HepG2 (cell line): ENCODE data around the gene KIAA1191. TPM values are rescaled to one million over a fixed set of nuclear protein-coding genes. Genes with fewer than 3 reads are reported as not detected.

Experiments
- ATAC-seq: fragments of 200-7000 bp; cut with Tn5 transposase; 3 replicates; pipeline ENCODE4 v1.9.1; 2020; ENCODE audit warnings: mild to moderate bottlenecking, moderate library complexity
- BruUV-seq: library from RNA; stranded (reverse); fragments of 400-500 nt; replicated peaks from 2 replicates; lab custom pipeline; 2021; lab: Mats Ljungman, UMichigan
- CTCF ChIA-PET: fragments of 300-600 bp; formaldehyde crosslinking; extraction: SDS; loops from one replicate; lab custom pipeline; 2021; ENCODE audit warnings: low total read pairs, inconsistent platforms, low intra/inter-chr PET ratio; lab: Yijun Ruan, JAX
- POLR2A ChIA-PET: fragments of 350-600 bp; sonication (Branson Sonifier 250); formaldehyde crosslinking; loops from one replicate; lab custom pipeline; 2020; ENCODE audit warnings: antibody characterized with exemption, inconsistent platforms; lab: Yijun Ruan, JAX
- DNase-seq: peaks from one replicate; pipeline ENCODE4 v3.0.0-alpha.2; 2015; ENCODE audit warnings: low spot score
- FAIRE-seq: peaks from 3 replicates; lab custom pipeline; 2011; peaks lifted over from hg19 to GRCh38; lab: Jason Lieb, UNC
- H2AFZ ChIP-seq: one replicate; pipeline ENCODE4 v1.6.1; 2011; ENCODE audit warnings: low read length, inconsistent platforms
- H3K27ac ChIP-seq: fragments of 300-600 bp; 3 replicates; pipeline ENCODE4 v1.8.0; 2011; ENCODE audit warnings: mixed run types, mild to moderate bottlenecking, mixed read lengths, low read length, inconsistent platforms; ENCODE audit not compliant: insufficient read depth; ENCODE audit errors: extremely low read length
- H3K27me3 ChIP-seq, 2 experiments: fragments of 200-600 bp in 1 of 2; 2 replicates in 1 of 2; 3 replicates in 1 of 2; pipeline versions ENCODE4 v1.6.0 to v1.8.0; 2011; ENCODE audit warnings: low read length in 2 of 2, mild to moderate bottlenecking in 2 of 2, moderate library complexity in 2 of 2, inconsistent platforms in 1 of 2; ENCODE audit not compliant: insufficient read depth in 2 of 2, control insufficient read depth in 1 of 2
- H3K36me3 ChIP-seq, 2 experiments: fragments of 200-600 bp in 1 of 2; replicated peaks in 1 of 2; 2 replicates in 1 of 2; 3 replicates in 1 of 2; pipeline versions ENCODE4 v1.5.1 to v1.8.0; 2011; ENCODE audit warnings: low read length in 2 of 2, inconsistent platforms in 1 of 2; ENCODE audit not compliant: insufficient read depth in 2 of 2, control insufficient read depth in 1 of 2
- H3K4me1 ChIP-seq: 2 replicates; pipeline ENCODE4 v1.5.1; 2012; ENCODE audit warnings: low read length, inconsistent platforms; ENCODE audit not compliant: insufficient read depth
- H3K4me2 ChIP-seq: 2 replicates; pipeline ENCODE4 v1.6.0; 2011; ENCODE audit warnings: low read depth, low read length, inconsistent platforms
- H3K4me3 ChIP-seq, 3 experiments: fragments of 200-600 bp in 1 of 3; sonication (generic), shearing (Covaris generic) in 1 of 3; replicated peaks in 1 of 3; 2 replicates each; pipeline ENCODE4 v1.5.1; 2011 to 2016; ENCODE audit warnings: low read length in 3 of 3, inconsistent platforms in 2 of 3, low read depth in 2 of 3, mild to moderate bottlenecking in 2 of 3, control low read depth in 1 of 3, mixed read lengths in 1 of 3; ENCODE audit not compliant: insufficient read depth in 1 of 3
- H3K79me2 ChIP-seq: one replicate; pipeline ENCODE4 v1.6.1; 2011; ENCODE audit warnings: low read length, inconsistent platforms; ENCODE audit not compliant: insufficient read depth
- H3K9ac ChIP-seq: 2 replicates; pipeline ENCODE4 v1.6.0; 2011; ENCODE audit warnings: mild to moderate bottlenecking, low read depth, low read length, inconsistent platforms; ENCODE audit not compliant: insufficient read depth
- H3K9me3 ChIP-seq: 2 replicates; pipeline ENCODE4 v1.5.1; 2012; ENCODE audit warnings: mild to moderate bottlenecking, low read length
- H4K20me1 ChIP-seq: 2 replicates; pipeline ENCODE4 v1.6.0; 2011; ENCODE audit warnings: inconsistent platforms, mild to moderate bottlenecking, low read length, moderate library complexity; ENCODE audit not compliant: insufficient read depth
- EP300 ChIP-seq, 3 experiments: sonication (generic) in 1 of 3; formaldehyde crosslinking in 1 of 3; IDR thresholded peaks; 2 replicates each; pipeline versions ENCODE4 v1.5.1 to v1.6.1; 2011 to 2020; ENCODE audit warnings: low read depth in 2 of 3, low read length in 2 of 3, borderline replicate concordance in 1 of 3, improper control_type of control experiment in 1 of 3, mild to moderate bottlenecking in 1 of 3, missing genetic modification reagents in 1 of 3, moderate library complexity in 1 of 3
- ETV6 ChIP-seq: sonication (generic); formaldehyde crosslinking; conservative IDR thresholded peaks from 2 replicates; pipeline ENCODE4 v1.4.0; 2020; ENCODE audit warnings: missing genetic modification reagents
- HNRNPLL ChIP-seq: fragments of 200-400 bp; formaldehyde crosslinking; IDR thresholded peaks from 2 replicates; pipeline ENCODE4 v1.6.1; 2017; ENCODE audit warnings: mild to moderate bottlenecking, low read depth, low read length; ENCODE audit not compliant: poor library complexity, severe bottlenecking
- NFIB ChIP-seq: sonication (generic); formaldehyde crosslinking; IDR thresholded peaks from 2 replicates; pipeline ENCODE4 v1.9.0; 2021; ENCODE audit warnings: missing genetic modification reagents, mild to moderate bottlenecking, borderline replicate concordance
- NFIC ChIP-seq: IDR thresholded peaks from 2 replicates; pipeline ENCODE4 v1.6.1; 2012; ENCODE audit warnings: mild to moderate bottlenecking, low read length, inconsistent platforms
- RBAK ChIP-seq: sonication (generic); formaldehyde crosslinking; IDR thresholded peaks from 2 replicates; pipeline ENCODE4 v1.5.1; 2020; ENCODE audit warnings: mild to moderate bottlenecking, missing genetic modification reagents
- ZBTB1 ChIP-seq: sonication (generic); formaldehyde crosslinking; IDR thresholded peaks from 2 replicates; pipeline ENCODE4 v1.4.0; 2020; ENCODE audit warnings: missing genetic modification reagents, borderline replicate concordance
- ZNF124 ChIP-seq: sonication (generic); formaldehyde crosslinking; IDR thresholded peaks from 2 replicates; pipeline ENCODE4 v1.4.0; 2020; ENCODE audit warnings: missing genetic modification reagents
- ZNF17 ChIP-seq: sonication (generic); formaldehyde crosslinking; IDR thresholded peaks from 2 replicates; pipeline ENCODE4 v1.5.0; 2020; ENCODE audit warnings: mild to moderate bottlenecking, missing genetic modification reagents
- ZNF260 ChIP-seq: sonication (generic); formaldehyde crosslinking; IDR thresholded peaks from 2 replicates; pipeline ENCODE4 v1.4.0; 2020; ENCODE audit warnings: missing genetic modification reagents, low read depth, mild to moderate bottlenecking, borderline replicate concordance
- ZNF678 ChIP-seq: sonication (generic); formaldehyde crosslinking; IDR thresholded peaks from 2 replicates; pipeline ENCODE4 v1.4.0; 2020; ENCODE audit warnings: mild to moderate bottlenecking, missing genetic modification reagents
- WGBS: methylation state at CpG from one replicate; pipeline ENCODE4 v1.1.6; 2017; ENCODE audit warnings: low lambda C conversion rate; 5-methylcytosine and 5-hydroxymethylcytosine counted together
- in situ Hi-C: cut with HindIII; loops from 2 replicates; pipeline ENCODE4 v1.10.0; 2017; ENCODE audit warnings: low pct_unique_long_range_greater_than_20kb; ENCODE audit not compliant: extremely low pct_ligation_motif_present
- intact Hi-C: fragments of 100-400 bp; cut with micrococcal nuclease; formaldehyde crosslinking; loops from one replicate; pipeline ENCODE4 v1.10.0; 2022; ENCODE audit not compliant: unreplicated experiment
- polyA plus RNA-seq, 8 experiments: library from polyadenylated mRNA; depleted of rRNA in 3 of 8; stranded (reverse) in 7 of 8; unstranded in 1 of 8; fragments of >200 nt; fragmentation: Illumina TruSeq in 4 of 8; extraction: Trizol in 4 of 8; gene quantifications; 2 replicates each; pipeline versions ENCODE4 v1.2.1 to v1.2.3, GENCODE V29; 2011 to 2016; ENCODE audit warnings: low read depth in 4 of 8, missing spikeins in 1 of 8, mixed read lengths in 1 of 8; ENCODE audit not compliant: insufficient read depth in 1 of 8
- total RNA-seq, 5 experiments: library from RNA; depleted of rRNA; stranded (reverse); fragments of >200 nt; fragmentation: Illumina TruSeq; extraction: Trizol; gene quantifications; 2 replicates each; pipeline ENCODE4 v1.2.3, GENCODE V29; 2016; ENCODE audit warnings: low read depth in 1 of 5
- TF ChIP-seq, protein P1 (sequence below): IDR thresholded peaks from 2 replicates; pipeline ENCODE4 v1.6.1; 2016; ENCODE audit warnings: low read depth, control low read depth
- TF ChIP-seq, protein P2 (sequence below): sonication (generic); formaldehyde crosslinking; IDR thresholded peaks from 2 replicates; pipeline ENCODE4 v1.8.0; 2022; ENCODE audit warnings: missing genetic modification reagents, mild to moderate bottlenecking, borderline replicate concordance
- TF ChIP-seq, protein P3 (sequence below), 2 experiments: fragments of 450-650 bp in 1 of 2; sonication (generic) in 1 of 2; formaldehyde crosslinking; IDR thresholded peaks; 2 replicates each; pipeline versions ENCODE4 v1.5.0 to v1.8.0; 2020 to 2022; ENCODE audit warnings: mild to moderate bottlenecking in 1 of 2, missing genetic modification reagents in 1 of 2
- TF ChIP-seq, protein P4 (sequence below), 2 experiments: sonication (generic) in 1 of 2; formaldehyde crosslinking in 1 of 2; IDR thresholded peaks; 2 replicates each; pipeline versions ENCODE4 v1.4.0 to v1.6.1; 2018 to 2020; ENCODE audit warnings: missing genetic modification reagents in 2 of 2, borderline replicate concordance in 1 of 2, low read depth in 1 of 2, mild to moderate bottlenecking in 1 of 2, missing biosample characterization in 1 of 2
- TF ChIP-seq, protein P5 (sequence below): sonication (generic); formaldehyde crosslinking; IDR thresholded peaks from 2 replicates; pipeline ENCODE4 v1.5.0; 2020; ENCODE audit warnings: missing genetic modification reagents

KIAA1191 gene
- total and polyA plus RNA-seq, 2 of the 13 experiments (the other 11 are each of a cell fraction or from before 2014, with no cell fraction given): 63.6 to 103 TPM

DNA sequence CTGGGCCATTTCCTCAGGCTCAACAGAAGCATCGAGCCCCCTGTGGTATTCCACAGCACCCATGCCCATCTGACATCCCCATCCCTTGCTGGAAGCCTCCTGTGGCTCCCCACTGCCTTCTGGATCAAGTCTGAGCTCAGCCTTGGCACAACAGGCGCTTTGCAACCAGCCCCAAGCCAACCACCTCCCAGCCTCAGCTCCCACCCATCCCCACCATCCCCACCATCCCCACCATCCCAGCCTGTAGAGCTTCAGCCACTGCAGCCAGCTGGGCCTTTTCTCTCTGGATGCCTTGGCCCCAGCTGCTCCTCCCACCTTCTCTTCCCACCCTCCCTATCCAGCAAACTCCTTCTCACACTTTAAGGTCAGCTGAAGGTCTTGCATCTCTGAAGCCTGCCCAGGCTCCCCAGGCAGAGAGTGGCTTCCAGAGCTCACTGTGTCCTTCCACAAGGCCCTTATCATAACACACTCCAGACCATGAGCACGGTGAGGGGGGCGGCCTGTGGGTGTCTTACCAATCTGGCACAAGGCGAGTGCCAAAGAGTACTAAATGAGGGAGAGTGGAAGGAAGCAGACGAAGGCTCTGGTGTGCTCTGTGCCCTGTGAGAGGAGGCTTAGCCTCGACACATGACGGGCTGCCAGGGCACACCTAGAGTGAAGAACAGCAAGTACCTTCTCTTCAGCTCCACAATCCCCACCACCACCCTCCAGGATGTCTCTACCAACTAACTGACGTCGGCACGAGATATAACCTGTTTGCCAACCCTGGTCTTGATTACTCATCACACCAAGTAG lies 33.5 kb upstream of the KIAA1191 start:
- H3K79me2 ChIP-seq: no peaks in the 10 kb centered on the region
- no TSS peak for BruUV-seq
- DNase-seq: no peak

More for the DNA sequence above, 33.5 kb upstream of the KIAA1191 start:
- Histone ChIP-seq H3K9ac (no peak overlapping the region), H3K36me3 (peaks cover 2 to 6% of the 10 kb centered on the region in 2 experiments; a peak in 2 of 5 replicates)
- WGBS: 91% methylated on average over 10 of the region's 11 CpGs
- intact Hi-C loops: no loop called here
- in situ Hi-C loops: no loop called here
- TF ChIP-seq, protein P1, sequence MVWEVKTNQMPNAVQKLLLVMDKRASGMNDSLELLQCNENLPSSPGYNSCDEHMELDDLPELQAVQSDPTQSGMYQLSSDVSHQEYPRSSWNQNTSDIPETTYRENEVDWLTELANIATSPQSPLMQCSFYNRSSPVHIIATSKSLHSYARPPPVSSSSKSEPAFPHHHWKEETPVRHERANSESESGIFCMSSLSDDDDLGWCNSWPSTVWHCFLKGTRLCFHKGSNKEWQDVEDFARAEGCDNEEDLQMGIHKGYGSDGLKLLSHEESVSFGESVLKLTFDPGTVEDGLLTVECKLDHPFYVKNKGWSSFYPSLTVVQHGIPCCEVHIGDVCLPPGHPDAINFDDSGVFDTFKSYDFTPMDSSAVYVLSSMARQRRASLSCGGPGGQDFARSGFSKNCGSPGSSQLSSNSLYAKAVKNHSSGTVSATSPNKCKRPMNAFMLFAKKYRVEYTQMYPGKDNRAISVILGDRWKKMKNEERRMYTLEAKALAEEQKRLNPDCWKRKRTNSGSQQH (CRISPR knock-in tag): no peak
- TF ChIP-seq ZNF124 (CRISPR knock-in tag) (no peak), ZBTB1 (no peak), EP300 (IDR thresholded peaks at IDR 0.05; ENCODE audit: low read depth in 2 of 2, low read length in 2 of 2) (no peak), EP300 (CRISPR knock-in tag; IDR thresholded peaks at IDR 0.05; ENCODE audit: borderline replicate concordance) (no peak), NFIB (CRISPR knock-in tag) (no peak), ZNF678 (CRISPR knock-in tag) (no peak), NFIC (no peak), RBAK (CRISPR knock-in tag) (no peak), ZNF17 (CRISPR knock-in tag) (no peak), HNRNPLL (no peak), ZNF260 (CRISPR knock-in tag) (no peak), ETV6 (CRISPR knock-in tag) (no peak)
- TF ChIP-seq, protein P2, sequence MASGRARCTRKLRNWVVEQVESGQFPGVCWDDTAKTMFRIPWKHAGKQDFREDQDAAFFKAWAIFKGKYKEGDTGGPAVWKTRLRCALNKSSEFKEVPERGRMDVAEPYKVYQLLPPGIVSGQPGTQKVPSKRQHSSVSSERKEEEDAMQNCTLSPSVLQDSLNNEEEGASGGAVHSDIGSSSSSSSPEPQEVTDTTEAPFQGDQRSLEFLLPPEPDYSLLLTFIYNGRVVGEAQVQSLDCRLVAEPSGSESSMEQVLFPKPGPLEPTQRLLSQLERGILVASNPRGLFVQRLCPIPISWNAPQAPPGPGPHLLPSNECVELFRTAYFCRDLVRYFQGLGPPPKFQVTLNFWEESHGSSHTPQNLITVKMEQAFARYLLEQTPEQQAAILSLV (CRISPR knock-in tag): no peak
- TF ChIP-seq, protein P3, sequence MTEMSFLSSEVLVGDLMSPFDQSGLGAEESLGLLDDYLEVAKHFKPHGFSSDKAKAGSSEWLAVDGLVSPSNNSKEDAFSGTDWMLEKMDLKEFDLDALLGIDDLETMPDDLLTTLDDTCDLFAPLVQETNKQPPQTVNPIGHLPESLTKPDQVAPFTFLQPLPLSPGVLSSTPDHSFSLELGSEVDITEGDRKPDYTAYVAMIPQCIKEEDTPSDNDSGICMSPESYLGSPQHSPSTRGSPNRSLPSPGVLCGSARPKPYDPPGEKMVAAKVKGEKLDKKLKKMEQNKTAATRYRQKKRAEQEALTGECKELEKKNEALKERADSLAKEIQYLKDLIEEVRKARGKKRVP (CRISPR knock-in tag; IDR thresholded peaks at IDR 0.05): no peak
- TF ChIP-seq, protein P4, sequence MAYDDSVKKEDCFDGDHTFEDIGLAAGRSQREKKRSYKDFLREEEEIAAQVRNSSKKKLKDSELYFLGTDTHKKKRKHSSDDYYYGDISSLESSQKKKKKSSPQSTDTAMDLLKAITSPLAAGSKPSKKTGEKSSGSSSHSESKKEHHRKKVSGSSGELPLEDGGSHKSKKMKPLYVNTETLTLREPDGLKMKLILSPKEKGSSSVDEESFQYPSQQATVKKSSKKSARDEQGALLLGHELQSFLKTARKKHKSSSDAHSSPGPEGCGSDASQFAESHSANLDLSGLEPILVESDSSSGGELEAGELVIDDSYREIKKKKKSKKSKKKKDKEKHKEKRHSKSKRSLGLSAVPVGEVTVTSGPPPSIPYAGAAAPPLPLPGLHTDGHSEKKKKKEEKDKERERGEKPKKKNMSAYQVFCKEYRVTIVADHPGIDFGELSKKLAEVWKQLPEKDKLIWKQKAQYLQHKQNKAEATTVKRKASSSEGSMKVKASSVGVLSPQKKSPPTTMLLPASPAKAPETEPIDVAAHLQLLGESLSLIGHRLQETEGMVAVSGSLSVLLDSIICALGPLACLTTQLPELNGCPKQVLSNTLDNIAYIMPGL (CRISPR knock-in tag; IDR thresholded peaks at IDR 0.05; ENCODE audit: borderline replicate concordance in 1 of 2, low read depth in 1 of 2): no peak
- TF ChIP-seq, protein P5, sequence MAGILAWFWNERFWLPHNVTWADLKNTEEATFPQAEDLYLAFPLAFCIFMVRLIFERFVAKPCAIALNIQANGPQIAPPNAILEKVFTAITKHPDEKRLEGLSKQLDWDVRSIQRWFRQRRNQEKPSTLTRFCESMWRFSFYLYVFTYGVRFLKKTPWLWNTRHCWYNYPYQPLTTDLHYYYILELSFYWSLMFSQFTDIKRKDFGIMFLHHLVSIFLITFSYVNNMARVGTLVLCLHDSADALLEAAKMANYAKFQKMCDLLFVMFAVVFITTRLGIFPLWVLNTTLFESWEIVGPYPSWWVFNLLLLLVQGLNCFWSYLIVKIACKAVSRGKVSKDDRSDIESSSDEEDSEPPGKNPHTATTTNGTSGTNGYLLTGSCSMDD: no peak
- TF ChIP-seq, all 625 proteins: peak for 0
- H3K4me1 ChIP-seq: peaks cover 3% of the 10 kb centered on the region
- no peak overlapping the region for H3K27ac ChIP-seq
- H2AFZ ChIP-seq: no peak overlapping the region
- H3K27me3 ChIP-seq: no peaks in the 10 kb centered on the region
- no peaks in the 10 kb centered on the region for H3K9me3 ChIP-seq
- no peak for ATAC-seq
- ChIA-PET CTCF (no interaction called here), POLR2A (no interaction called here)
- no peak overlapping the region for H3K4me3 ChIP-seq
- no peak for FAIRE-seq
- H3K4me2 ChIP-seq: no peak overlapping the region
- H4K20me1 ChIP-seq: no peaks in the 10 kb centered on the region; the same call in 1 of the 2 replicates
